ENCODE data around the gene ESF1. TPM values are rescaled to one million over a fixed set of nuclear protein-coding genes. Genes with fewer than 3 reads are reported as not detected.
"Not testable (repeated sequence)": the region's sequence is repeated elsewhere in the genome, so short reads cannot be mapped to it uniquely, and the experiment has no call there.

ESF1 gene
- polyA plus RNA-seq, 10 donors = 14.5 to 20.0 (median 17.7) TPM

DNA sequence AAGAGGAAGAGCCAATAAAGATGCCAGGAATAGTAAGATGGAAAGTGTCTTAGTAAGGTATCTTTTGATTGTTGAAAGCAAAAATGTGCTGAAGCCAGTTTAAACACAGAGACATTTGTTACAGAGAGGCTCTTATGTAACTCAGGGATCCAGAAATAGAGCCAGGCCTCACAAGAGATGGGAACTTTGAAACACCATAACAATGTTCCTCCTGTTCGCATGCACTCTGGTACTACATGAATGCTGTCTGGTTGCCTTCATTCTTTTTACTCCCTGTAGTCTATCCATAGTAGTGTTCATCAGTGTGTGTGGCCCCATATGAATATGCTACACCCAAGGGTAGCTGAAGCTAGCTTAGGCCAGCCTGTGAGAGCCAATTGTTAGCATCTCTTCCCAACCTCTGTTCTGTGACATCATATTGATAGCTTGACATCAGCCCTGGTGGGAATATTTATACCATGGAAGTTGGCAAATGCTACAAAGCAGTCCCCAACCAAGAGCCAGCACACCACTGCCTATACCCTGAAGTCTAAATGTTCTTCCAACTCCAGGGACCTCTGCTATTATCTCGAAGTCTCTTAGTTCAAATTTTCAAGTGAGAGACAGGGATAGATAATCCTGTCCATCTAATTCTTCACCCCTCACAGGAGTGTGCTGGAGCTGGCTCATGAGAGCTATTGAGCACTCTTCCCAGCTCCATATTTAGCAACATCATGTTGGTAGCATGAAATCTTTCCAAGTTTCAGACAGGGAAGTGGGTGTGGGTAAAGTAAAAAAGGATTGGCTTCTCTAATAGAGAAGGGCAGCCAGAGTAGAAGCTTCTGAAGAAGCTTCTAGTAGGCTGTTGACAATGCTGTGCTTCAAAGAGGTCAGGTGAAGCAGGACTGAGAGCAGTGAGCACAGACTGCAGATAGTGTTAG is 7.1 kb upstream of the ESF1 start:
- DNase-seq = peak in 1 of 3 donors; percentile 5

DNA sequence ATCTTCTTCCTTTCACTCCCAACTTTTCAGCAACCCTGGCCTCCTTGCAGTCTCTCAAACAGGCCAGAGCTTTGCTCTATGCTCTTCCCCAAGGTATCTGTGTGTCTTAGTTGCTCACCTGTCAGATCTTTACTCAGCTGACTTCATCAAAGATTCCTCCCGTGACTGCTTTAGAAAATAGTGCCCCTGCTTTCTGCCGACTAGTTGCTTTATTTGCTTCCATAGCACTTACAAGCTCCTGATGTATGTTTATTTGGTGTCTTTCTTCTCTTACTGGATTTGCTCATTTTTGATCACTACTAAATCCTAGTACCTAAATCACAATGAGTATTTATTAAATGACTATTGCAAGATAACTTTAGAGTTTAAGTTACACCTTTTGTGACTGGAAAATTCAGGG is 6.0 kb upstream of the ESF1 start:
- no peak for DNase-seq

DNA sequence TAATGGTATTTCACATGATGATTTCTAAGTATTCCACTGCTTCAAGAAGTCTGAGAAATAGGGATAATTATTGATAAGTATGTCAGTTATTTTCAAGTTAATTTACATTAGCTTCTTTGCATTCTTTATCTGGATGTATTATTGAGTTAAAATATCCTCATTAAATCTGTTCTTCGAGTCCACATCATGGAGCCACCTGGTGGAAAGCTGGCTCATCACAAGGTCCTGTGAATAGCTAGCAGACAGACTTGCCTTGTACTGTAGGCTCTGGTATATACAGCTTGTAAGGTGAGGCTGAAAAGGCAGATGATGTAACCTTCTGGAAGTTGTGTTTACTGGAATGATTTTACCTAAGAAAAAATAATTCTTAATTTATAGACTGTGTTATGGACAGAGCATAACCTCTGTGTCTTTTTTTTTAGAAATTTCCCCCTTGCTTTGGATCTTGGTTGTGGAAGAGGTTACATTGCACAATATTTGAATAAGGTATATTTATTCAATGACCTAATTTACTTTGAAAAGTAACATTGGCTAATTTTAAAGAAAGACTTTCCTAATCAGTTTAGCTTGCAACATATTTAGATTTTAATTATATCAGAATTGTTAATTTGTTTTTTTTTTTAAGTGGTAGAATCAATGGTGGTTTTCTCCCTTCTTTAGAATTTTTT is 3.6 kb upstream of the ESF1 start:
- peak; percentile 27 to 63 (median 49) for DNase-seq

DNA sequence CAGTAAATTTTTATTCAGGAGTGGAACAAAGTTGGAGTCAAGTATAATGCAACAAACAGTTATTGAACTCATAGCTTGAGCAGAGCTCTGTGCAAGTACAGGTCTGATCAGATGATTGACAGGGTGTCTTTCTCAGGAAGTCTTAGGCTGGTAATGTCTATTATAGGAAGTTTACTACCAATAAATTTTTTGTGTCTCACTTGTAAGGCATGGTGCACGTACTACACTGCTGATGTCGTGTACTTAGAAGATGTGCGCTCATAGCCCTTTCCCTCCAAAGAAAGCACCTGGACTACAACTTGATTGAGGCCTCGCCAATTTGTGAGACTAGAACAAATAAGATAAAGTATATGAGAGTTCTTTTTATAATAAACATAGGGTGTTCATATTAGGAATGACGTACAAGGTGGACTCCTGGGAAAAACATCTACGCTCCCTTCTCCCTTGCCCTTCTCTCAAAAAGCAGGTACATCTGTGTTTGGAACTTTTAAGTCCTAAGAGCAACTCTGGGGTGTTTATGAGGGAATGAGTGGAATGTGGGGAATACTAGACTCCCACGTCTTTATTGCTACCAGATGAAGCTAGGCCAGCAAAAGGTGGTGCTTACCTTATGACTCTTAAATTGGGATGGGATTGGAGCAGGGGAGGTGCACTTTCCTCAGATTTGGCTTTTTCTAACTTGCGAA is 1.6 kb upstream of the ESF1 start:
- no peak for DNase-seq

DNA sequence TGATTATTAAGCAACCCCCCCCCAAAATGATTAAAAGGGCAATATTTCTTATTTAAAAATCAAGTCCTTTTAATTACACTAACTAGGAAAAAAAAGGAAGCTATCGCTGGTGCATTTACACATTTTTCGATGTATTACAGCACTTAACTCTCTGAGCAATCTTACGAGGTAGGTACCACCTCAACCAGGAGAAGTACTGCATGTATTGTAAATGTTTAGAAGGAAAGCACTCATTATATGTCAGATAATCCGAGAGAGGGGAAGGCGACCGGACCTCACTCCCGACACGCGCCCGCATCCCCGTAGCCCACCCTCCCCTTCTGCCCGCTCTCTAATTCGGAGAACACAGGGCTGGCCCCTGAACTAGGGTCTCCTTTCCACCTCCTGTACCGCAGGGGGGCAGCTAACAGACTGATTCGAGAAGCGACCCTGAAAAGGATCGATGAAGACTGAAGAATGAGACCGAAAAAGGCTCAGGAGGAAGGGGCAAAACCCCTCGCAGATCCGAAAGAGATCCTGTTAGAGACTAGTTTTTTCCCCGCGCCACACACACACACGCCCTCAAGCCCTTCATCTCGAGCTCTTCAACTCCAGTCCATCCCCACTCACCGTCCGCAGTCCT is 337 bp downstream of the ESF1 start:
- no peak for DNase-seq

DNA sequence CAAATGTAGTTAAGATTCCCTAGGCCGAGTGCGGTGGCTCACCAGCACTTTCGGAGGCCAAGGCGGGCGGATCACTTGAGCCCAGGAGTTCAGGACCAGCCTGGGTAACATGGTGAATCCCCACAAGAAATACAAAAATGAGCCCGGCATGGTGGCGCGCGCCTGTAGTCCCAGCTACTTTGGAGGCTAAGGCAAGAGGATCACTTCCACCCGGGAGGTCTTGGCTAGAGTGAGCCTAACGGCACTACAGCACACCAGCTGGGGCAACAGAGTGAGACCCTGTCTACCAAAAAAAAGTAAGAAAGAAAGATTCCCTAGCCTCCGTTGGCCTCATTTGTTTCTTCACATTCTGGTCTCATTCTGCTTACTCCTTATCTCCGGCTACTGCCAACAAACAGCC is 1.2 kb downstream of the ESF1 start:
- no peak for DNase-seq

DNA sequence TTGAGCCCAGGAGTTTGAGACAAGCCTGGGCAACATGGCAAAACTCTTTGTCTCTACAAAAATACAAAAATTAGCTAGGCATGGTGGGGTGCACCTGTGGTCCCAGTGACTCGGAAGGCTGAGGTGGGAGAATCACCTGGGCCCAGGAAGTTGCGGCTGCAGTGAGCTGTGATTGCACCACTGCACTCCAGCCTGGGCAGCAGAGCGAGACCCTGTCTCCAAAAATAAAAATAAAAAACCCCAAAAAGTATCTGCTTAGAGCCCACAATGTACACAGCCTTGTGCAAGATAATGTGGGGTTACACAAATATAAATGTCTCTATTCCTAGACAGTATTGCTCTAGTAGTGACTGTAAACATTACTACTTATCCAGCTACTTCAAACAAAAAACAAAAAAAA is 5.9 kb downstream of the ESF1 start:
- DNase-seq = no peak

DNA sequence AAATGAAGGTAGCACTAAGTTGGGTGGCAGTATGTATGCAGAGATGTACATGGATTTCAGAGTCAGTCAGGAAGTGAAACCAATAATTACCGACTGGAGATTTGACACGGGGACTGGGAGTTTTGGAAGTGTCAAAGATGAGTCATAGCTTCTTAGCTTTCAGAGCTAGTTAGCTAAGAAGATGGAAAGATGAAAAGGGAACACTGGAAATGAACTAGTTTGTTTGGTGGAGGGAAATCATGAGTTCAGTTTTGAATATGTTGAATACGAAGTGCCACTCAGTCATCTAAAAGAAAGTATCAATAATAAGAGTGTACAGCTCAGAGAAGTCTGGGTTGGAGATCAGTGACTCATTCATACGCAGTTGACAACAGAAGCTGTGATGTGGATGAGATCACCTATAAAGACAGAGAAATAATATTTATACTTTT is 7.5 kb downstream of the ESF1 start:
- DNase-seq = no peak

DNA sequence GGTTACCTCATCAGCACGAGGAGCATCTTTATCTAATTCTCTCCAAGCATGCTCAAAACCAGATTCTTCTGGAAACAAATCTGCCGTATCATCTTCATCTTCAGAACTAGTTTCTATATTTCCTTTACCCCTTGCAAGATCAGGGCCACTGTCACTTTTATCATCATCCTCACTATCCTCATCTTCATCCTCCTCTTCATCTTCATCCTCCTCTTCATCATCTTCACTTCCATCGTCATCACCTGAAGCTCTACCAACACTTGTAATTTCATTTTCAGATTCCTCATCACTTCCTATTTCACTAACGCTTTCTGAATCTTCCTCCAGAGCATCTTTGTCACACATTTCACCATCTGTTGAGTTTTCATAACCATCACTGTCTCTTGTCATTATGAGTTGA is 8.9 kb downstream of the ESF1 start:
- no peak for DNase-seq

DNA sequence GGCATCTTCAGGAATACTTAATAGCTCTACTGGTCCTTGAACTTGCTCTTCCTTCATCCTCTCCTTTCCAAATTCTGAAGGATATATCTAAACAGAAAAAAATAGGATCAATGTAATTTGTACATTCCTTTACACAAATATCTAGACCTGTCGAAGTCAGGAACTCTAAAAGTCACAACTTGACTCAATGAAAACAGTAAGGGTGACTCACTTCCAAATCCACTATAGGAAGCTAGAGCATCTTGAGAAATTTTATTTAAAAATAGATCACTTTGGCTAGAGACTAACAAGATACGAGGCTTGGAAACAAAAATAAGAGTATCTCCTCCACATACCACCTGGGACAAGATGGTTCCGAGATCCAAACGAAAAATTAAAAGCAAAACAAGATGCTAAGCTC is 12.2 kb downstream of the ESF1 start:
- DNase-seq = no peak

DNA sequence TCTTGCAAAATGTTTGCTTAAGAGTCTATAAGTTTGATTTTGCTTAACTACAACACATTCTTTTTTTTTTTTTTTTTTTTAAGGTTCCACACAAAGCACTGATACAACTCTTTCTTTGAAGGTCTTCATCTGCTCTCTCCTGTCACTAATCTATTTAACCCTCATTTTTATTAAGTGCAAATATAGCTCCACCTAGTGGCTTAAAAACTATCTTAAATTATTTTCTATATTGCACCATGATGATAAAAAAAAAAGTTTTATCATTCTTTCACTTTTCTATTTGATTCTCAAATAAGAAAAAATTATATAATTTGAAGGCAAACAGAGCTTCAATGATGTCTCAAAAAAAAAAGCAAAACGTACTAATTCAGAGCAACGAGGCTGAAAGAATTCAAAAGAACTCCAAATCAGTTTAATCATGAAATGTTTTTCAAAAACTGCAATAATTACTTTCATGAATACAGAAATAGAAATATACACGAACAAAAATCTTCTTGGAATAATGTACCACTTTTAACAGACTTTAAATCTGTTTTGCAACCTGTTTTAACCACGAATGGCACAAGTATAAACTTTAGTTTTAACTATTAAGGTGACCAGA is 12.8 kb downstream of the ESF1 start:
- DNase-seq = peak in 1 of 3 donors; percentile 12

DNA sequence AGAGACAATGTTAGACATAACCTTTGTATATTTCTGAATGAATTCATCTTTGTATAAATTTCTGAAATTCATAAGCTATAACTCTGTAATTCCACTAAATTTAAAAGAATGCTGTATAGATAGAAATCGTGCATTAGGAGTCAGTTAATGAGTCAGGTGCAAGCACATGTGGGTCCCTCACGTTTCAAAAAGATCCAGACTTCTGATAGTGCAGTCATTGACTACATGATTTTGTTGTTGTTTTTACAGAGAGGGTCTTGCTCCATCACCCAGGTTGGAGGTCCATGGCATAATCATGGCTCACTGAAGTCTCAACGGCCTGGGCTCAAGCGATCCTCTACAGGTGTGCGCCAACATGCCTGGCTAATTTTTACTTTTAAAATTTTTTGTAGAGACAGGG is 14.6 kb downstream of the ESF1 start:
- DNase-seq = no peak

DNA sequence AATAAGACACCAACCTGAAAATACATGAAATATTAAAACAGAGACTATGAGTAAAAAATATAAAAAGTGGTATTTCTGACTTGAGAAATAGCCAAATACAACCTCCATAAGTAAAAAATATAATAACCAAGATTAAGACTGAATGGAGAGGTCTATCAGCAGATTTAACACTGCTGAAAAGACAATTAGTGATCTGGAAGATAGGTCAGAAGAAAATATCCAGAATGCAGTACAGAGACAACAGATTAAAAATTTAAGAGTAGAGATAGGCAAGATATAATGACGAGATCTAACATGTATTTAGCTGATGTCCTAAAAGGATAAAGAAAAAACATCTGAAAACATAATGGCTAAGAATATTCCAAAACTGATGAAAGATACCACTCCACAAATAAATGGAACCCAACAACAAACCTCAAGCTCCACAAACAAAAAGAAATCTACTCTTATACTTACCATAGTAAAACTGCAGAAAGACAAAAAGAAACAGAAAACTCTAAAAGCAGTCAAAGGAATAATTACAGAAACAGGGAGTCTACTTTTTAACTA is 18.8 kb downstream of the ESF1 start:
- no peak for DNase-seq

DNA sequence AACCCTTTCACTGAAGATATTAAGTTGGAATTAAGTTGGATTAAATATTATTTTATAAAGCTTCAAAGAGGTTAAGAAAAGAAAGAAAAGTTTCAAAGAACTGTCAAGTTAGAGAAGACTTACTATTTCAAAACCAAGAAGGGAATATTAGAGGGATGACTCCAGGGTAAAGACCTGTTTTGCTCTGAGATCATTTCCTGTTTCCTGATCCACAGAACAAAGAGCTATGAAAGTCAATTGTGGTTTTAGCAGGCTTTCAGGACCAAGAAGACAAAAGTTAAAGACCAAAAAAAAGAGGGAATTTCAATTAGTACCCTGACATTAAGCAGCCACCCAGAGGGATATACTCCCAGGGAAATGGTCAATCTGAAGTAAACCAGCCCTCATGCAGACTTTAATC is 19.4 kb downstream of the ESF1 start:
- DNase-seq = no peak

DNA sequence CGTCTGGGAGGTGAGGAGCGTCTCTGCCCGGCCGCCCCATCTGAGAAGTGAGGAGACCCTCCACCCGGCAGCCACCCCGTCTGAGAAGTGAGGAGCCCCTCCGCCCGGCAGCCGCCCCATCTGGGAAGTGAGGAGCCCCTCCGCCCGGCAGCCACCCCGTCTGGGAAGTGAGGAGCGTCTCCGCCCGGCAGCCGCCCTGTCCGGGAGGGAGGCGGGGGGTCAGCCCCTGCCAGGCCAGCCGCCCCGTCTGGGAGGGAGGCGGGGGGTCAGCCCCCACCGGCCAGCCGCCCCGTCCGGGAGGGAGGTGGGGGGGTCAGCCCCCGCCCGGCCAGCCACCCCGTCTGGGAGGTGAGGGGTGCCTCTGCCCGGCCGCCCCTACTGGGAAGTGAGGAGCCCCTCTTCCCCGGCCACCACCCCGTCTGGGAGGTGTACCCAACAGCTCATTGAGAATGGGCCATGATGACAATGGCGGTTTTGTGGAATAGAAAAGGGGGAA is 24.2 kb downstream of the ESF1 start:
- DNase-seq = not testable (repeated sequence)

DNA sequence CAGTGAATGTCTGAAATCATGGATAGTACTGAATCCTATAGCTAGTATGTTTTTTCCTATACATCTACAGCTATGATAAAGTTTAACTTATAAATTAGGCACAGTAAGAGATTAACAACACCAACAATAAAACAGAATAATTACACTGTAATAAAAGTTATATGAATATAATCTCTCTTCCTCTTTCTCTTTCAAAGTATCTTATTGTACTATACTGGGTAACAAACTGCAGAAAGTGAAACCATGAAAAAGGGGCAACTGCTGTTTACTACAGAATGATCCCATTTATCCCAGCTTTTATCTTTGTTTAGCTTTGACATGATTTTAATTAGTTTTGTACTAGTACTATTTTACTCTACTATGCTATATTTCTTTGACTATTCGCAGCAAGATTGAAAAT is 25.8 kb downstream of the ESF1 start:
- DNase-seq = no peak

DNA sequence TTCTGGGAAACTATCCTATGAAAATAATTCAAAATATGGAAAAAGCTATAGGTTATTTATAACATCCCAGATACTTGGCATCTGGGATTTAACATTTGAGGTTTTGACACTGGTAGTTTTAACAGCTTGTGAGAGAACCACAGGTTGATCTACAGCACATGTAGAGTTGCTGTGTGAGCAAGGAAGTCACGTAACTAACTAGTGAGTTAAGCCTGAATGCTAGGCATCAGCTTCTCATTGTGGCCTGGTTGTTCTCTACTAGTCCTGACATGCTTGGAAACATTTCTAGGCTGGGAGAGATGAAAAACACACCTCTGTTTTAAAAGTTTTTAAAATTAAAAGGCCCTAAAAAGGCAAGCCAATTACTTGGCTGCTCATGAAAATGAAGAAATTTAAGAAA is 28.2 kb downstream of the ESF1 start:
- DNase-seq = no peak

DNA sequence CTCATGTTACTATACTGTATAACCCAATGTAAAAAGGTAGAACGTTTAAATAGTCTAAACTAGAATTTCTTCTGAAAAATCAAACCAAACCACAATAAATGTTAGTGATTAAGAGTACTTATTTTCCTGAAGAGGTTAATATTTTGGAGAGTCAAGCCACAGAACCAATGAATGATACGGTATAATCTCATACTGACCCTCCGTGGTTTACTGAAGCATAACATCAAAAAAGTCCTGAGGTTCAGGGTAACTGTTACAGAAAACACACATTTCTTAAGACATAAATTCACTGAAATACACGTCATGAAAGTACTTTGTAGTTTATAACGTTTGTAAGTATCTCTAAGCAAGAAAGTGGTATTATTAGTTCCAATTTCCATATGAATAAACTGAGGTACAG is 28.9 kb downstream of the ESF1 start:
- peak in 1 of 3 donors; percentile 25 for DNase-seq

DNA sequence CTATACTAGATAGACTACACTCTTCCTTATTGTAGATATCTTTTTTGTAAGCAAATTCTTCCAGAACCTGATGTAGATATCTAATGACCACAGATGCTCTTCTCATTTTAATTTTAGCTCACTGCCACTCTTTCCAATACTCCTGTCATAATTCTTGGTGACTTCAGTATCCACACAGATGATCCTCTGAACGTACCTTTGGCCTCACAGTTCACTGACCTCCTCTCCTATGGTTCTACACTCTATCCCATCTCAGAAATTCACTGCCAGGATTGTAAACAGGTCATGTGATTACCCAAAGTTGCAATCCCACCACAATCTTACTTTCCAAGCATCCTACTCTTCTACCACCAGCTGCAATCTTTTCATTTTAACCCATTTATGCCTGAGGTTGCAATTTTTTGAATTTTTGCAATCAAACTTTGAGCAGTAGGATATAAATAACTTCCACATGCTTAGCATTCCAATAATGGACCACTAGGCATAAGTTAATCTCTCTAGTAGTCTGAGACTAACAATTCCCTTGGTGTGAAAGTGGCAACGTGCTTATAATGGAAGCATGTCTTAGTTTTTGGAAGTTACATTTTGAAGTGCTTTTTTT is 31.2 kb downstream of the ESF1 start:
- DNase-seq = no peak

DNA sequence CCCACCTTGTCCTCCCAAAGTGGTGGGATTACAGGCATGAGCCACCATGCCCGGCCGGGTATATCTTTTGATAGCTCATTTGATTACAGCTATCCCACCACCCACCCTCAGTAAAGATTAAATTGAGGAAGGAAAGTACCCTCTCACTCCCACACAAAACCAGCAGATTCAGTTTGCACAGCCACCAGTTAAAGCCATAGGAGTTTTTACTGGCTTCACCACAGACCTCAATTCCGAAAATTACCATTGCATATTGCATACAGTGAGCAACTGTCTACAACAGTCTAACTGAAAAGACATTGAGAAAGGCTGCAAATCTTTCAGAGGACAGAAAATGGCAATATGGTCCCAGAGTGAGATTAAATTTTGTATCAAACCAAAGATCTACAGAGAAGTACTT is 34.9 kb downstream of the ESF1 start:
- no peak for DNase-seq

DNA sequence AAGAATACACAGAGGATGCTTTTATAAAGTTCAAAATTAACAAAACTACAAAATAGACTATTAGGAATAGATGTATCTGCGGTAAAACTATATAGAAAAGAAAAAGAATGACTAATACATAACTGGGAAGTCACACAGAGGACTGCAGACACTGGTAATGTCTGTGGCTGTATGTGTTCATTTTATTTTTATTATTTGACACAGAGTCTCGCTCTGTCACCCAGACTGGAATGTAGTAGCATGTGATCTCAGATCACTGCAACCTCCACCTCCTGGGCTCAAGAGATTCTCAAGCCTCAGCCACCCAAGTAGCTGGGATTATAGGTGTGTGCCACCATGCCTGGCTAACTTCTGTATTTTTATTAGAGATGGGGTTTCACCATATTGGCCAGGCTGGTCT is 38.9 kb downstream of the ESF1 start:
- DNase-seq = no peak
